SJCRH30 (cell line): ENCODE results near the gene CRIP1. TPM values are rescaled to one million over a fixed set of nuclear protein-coding genes. Genes with fewer than 3 reads are reported as not detected.

ENCODE experiments used
- DNase-seq, 2 experiments: peaks; one replicate each; pipeline ENCODE4 v3.0.0-alpha.2; 2015 to 2020
- H3K27ac ChIP-seq: fragments of 250-450 bp; sonication (Bioruptor Pico); 2 replicates; pipeline ENCODE4 v1.5.1; 2020; ENCODE audit warnings: mild to moderate bottlenecking, moderate library complexity
- H3K27me3 ChIP-seq: fragments of 250-450 bp; sonication (Bioruptor Pico); 2 replicates; pipeline ENCODE4 v1.5.1; 2020; ENCODE audit warnings: mild to moderate bottlenecking, moderate library complexity
- H3K36me3 ChIP-seq: fragments of 250-450 bp; sonication (Bioruptor Pico); 2 replicates; pipeline ENCODE4 v1.5.1; 2020; ENCODE audit warnings: mild to moderate bottlenecking, moderate library complexity
- H3K4me1 ChIP-seq: fragments of 250-450 bp; sonication (Bioruptor Pico); 2 replicates; pipeline ENCODE4 v1.5.1; 2020; ENCODE audit warnings: mild to moderate bottlenecking, moderate library complexity
- H3K4me3 ChIP-seq: fragments of 250-450 bp; sonication (Bioruptor Pico); 2 replicates; pipeline ENCODE4 v1.5.1; 2020; ENCODE audit warnings: mild to moderate bottlenecking, moderate library complexity
- H3K9me3 ChIP-seq: fragments of 250-450 bp; sonication (Bioruptor Pico); replicated peaks from 2 replicates; pipeline ENCODE4 v1.5.1; 2020; ENCODE audit warnings: mild to moderate bottlenecking, moderate library complexity
- total RNA-seq: library from RNA; depleted of rRNA; stranded (reverse); fragments of >200 nt; shearing (Covaris generic); gene quantifications from 2 replicates; pipeline ENCODE4 v1.2.3, GENCODE V29; 2014

The CRIP1 gene
- total RNA-seq, 1 experiment from 2014 or later, result 0.14 TPM

DNA sequence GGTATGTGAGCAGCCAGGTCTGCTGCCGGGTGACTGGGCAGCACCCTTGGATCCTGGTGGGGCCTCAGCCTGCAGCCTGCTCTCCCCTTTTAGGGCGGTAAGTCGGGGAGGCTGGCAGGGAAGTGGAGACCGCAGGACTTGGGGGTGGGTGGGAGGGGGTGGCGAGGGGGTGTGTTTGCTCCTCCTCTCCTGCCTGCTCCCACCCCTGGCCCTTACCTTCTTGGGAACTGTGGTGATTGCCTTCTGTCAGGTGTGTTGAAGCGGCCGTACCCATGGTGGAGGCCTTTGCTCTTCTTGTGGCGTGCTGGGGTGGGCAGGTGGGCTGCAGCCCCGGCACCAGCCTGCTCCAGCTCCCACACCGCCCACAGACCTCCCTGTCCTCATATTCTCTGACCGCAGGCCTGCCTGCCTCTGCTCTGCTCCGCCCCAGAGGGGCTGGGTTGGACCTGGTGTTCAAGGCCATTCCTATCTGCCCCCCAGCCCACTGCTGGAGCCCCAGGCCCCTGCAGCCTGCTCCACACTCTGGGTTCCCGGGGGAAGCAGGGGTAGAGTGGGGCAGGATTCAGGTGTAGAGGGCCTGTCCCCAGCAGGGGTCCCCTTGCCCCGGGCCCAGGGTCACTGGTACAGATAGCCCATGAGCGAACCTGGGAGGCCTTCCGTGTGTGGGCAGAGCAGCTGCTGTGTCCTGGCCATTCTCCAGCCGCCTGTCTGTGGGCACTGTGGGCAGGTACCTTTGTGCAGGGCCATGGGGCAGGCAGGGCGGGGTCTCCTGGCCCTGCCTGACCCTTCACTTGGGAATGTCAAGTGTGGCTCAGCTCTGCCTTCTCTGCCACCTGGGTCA is 9.5 kb downstream of the CRIP1 start:
- Histone ChIP-seq H3K4me3 (no peak overlapping the region), H3K36me3 (no peaks in the 10 kb centered on the region; the same call in 1 of the 2 replicates), H3K4me1 (peaks cover 29% of the 10 kb centered on the region), H3K27me3 (no peaks in the 10 kb centered on the region), H3K27ac (no peak overlapping the region), H3K9me3 (no peaks in the 10 kb centered on the region)
- DNase-seq, result peak in 1 of 2 experiments; percentile 11

- peak in 1 of 2 experiments; percentile 12 for DNase-seq
- H3K4me3 ChIP-seq, result no peak overlapping the region
- H3K27me3 ChIP-seq, result no peaks in the 10 kb centered on the region
- no peak overlapping the region for H3K27ac ChIP-seq
- H3K9me3 ChIP-seq, result no peaks in the 10 kb centered on the region
- no peaks in the 10 kb centered on the region; the same call in 1 of the 2 replicates for H3K36me3 ChIP-seq
- peaks cover 29% of the 10 kb centered on the region for H3K4me1 ChIP-seq
These were observed 10.3 kb downstream of the CRIP1 start for GRCh38 chr14:105496831-105497591.

- Histone ChIP-seq H3K36me3 (no peaks in the 10 kb centered on the region; the same call in 1 of the 2 replicates), H3K27ac (no peak overlapping the region; the same call in 1 of the 2 replicates), H3K9me3 (no peaks in the 10 kb centered on the region), H3K27me3 (no peaks in the 10 kb centered on the region), H3K4me1 (peaks cover 29% of the 10 kb centered on the region), H3K4me3 (no peak overlapping the region)
- DNase-seq, result peak; percentile 30 to 32
These were observed 11.2 kb downstream of the CRIP1 start for GRCh38 chr14:105497671-105498429.

DNA sequence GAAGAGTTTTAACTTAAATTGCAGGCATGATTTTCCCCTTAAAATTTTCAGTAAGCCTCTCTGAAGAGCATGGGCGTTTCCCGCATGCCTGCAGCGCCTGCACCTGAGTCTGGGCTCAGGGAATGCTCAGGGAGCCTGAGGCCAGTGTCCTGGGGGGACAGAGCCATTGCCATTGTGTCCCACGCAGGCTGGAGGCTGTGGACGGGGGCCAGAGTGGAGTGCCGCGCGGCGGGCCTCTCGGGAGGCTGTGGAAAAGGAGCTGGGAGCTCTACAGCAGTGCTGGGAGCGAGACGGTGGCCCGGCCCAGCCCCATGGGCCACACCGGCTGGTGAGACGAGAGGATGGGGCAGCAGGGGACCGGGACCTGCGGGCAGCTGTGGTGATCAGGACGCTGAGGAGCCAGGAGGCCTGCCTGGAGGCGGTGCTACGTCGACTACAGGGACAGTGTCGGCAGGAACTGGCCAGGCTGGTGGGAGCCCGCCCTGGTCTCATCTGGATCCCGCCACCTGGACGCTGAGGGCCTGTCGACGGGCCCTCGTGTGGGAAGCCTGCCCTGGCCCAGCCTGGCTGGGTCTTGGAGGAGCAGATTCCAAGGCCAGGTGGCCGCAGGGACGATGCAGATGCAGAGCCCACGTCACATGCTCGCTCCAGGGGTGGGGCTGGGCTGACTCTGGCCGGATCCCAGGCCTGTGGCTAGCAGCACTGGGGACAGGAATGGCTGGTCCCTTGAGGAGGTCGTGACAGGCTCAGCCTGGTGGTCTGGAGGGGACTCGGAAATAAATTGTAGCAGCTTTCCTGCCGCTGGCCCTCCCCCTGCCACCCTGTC is 12.0 kb downstream of the CRIP1 start:
- Histone ChIP-seq H3K4me1 (peaks cover 29% of the 10 kb centered on the region), H3K9me3 (no peaks in the 10 kb centered on the region), H3K27me3 (no peaks in the 10 kb centered on the region), H3K27ac (peak overlapping the region; percentile 68), H3K36me3 (no peaks in the 10 kb centered on the region), H3K4me3 (no peak overlapping the region)
- DNase-seq, result peak in 1 of 2 experiments; percentile 76

DNA sequence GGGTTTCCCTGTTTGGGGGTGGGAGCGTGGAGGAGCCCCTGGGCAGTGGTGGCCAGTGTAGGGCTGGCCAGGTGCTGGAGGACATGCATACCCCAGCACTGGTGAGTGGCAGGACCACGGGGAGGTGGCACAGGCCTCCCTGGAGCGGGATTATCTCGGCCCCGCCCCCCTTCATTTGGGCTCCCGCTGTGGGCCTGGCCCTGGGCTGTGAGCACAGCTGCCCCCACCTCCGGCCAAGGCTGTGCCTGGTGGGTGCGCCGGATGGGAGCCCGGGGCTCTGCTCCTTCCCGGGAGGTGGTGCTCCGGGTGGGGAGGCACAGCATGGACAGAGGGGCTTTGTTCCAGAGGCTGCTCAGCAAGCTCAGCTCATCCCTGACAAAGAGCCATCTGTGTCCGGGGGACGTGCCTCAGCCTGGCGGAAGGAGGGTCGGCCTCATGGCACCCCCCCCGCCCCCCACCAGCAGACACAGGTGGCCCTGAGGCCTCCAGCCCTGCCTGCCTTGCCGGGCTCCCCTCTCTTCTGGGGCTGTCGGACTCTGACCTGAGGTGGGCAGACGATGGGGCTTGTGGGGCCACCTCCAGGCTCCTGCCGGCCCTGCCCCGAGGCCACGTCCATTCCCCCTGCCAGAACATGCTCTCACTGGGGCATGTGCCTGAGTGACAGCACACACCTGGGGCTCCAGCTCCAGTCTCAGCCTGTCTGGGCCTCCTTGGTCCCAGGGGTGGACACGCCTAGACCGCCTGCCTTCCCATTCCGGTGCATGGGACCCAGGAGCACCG is 12.8 kb downstream of the CRIP1 start:
- H3K27me3 ChIP-seq, result no peaks in the 10 kb centered on the region
- no peaks in the 10 kb centered on the region for H3K9me3 ChIP-seq
- peak overlapping the region; percentile 68 for H3K27ac ChIP-seq
- H3K36me3 ChIP-seq, result no peaks in the 10 kb centered on the region
- H3K4me1 ChIP-seq, result peaks cover 29% of the 10 kb centered on the region
- DNase-seq, result peak; percentile 97 to 98
- H3K4me3 ChIP-seq, result no peak overlapping the region

- Histone ChIP-seq H3K27me3 (peaks cover 4% of the 10 kb centered on the region), H3K9me3 (no peaks in the 10 kb centered on the region), H3K4me1 (peaks cover 29% of the 10 kb centered on the region), H3K36me3 (no peaks in the 10 kb centered on the region), H3K4me3 (no peak overlapping the region), H3K27ac (peak overlapping the region; percentile 68)
- DNase-seq, result peak; percentile 8 to 22
These were observed 13.5 kb downstream of the CRIP1 start for GRCh38 chr14:105500036-105500725.

DNA sequence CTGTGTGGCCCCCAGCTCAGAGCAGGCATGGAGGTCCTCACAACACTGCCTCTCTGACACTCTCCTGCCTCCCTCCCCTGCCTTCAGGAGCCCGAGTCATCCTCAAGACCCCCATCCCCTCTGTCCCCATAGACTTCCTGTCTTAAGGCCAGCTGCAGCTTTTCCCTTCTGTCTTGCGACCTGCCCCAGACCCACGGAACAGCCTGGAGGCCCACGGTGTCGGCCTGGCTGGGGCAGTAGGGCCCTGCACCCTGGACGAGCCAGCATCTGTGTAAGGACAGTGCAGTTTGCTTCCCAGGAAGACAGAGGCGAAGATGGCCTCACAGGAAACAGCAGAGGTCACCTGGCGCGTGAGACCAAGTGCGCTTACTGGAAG is 14.0 kb downstream of the CRIP1 start:
- peaks cover 29% of the 10 kb centered on the region for H3K4me1 ChIP-seq
- no peaks in the 10 kb centered on the region for H3K36me3 ChIP-seq
- no peaks in the 10 kb centered on the region for H3K9me3 ChIP-seq
- DNase-seq, result no peak
- peaks cover 6% of the 10 kb centered on the region for H3K27me3 ChIP-seq
- H3K27ac ChIP-seq, result no peak overlapping the region
- H3K4me3 ChIP-seq, result no peak overlapping the region

DNA sequence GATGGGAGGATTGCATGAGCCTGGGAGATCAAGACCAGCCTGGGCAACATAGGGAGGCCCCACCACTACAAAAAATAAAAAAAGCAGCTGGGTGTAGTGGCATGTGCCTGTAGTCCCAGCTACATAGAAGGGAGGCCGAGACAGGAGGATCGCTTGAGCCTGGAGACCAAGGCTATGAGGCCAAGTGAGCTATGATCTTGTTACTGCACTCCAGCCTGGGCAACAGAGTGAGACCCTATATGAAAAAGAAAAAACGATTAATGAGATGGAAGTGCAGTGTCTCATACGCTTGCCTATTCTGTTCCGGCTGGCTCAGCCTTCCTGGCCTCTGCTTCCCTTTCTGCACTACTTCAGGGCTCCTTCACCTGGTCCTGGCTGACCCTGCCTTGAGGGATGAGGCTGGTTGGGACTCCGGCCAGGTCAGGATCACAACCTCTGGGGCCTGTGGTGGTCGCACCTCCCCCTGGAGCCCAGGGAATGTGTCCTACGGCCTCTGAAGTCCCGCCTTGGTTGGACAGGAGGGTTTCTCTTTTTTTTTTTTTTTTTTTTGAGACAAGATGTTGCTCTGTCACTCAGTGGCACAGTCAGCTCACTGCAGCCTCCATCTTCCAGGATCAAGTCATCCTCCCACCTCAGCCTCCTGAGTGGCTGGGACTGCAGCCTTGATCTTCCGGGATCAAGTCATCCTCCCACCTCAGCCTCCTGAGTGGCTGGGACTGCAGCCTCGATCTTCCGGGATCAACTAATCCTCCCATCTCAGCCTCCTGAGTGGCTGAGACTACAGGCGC is 15.0 kb downstream of the CRIP1 start:
- DNase-seq, result no peak

GRCh38 chr14:105502446-105503295 is 16.0 kb downstream of the CRIP1 start:
- Histone ChIP-seq H3K27ac (no peak overlapping the region), H3K9me3 (no peaks in the 10 kb centered on the region), H3K4me1 (peaks cover 28% of the 10 kb centered on the region), H3K36me3 (no peaks in the 10 kb centered on the region), H3K27me3 (peaks cover 9% of the 10 kb centered on the region), H3K4me3 (no peak overlapping the region)
- no peak for DNase-seq

More for the DNA sequence above, 15.0 kb downstream of the CRIP1 start:
- H3K4me1 ChIP-seq, result peaks cover 29% of the 10 kb centered on the region
- H3K27ac ChIP-seq, result no peak overlapping the region
- H3K4me3 ChIP-seq, result no peak overlapping the region
- H3K9me3 ChIP-seq, result no peaks in the 10 kb centered on the region
- no peaks in the 10 kb centered on the region for H3K36me3 ChIP-seq
- peaks cover 6% of the 10 kb centered on the region for H3K27me3 ChIP-seq

- DNase-seq, result no peak
- Histone ChIP-seq H3K4me3 (no peak overlapping the region), H3K9me3 (no peaks in the 10 kb centered on the region), H3K36me3 (no peaks in the 10 kb centered on the region), H3K4me1 (peaks cover 22% of the 10 kb centered on the region), H3K27me3 (peaks cover 9% of the 10 kb centered on the region), H3K27ac (no peak overlapping the region)
These were observed 16.6 kb downstream of the CRIP1 start for GRCh38 chr14:105503296-105503640.

DNA sequence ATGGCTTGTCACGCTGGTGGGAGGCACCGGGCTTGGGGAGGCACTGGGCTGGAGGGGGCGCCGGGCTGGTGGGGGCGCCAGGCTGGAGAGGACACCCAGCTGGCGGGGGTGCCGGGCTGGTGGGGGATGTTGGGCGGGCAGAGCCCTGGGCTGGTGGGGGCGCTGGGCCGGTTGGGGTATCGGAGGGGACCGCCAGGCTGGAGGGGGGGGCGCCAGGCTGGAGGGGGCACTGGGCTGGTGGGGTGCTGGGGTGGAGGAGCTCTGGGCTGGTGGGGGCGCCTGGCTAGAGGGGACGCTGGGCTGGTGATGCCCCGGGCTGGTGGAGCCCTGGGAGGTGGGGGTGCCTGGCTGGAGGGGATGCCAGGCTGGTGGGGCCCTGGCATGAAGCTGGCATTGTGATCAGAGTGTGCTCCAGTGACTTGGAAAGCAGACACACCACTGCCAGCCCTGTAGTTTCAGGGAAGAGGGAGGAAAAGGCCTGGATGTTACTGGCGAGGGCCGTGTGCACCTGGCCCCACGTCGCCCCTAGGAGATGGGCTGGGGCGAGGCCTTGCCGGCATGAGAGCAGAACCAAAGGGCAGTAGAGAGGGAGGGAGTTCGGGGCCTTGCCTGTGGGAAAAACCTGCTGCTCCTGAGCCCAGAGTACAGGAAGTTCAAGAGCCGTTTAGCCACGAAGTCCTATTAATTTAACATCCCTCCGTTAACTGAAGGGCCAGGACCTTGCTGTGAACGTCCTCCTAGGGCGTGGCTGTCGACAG is 17.4 kb downstream of the CRIP1 start:
- no peak overlapping the region for H3K27ac ChIP-seq
- peak in 1 of 2 experiments; percentile 30 for DNase-seq
- H3K4me3 ChIP-seq, result no peak overlapping the region
- no peaks in the 10 kb centered on the region for H3K9me3 ChIP-seq
- peaks cover 14% of the 10 kb centered on the region for H3K4me1 ChIP-seq
- no peaks in the 10 kb centered on the region for H3K36me3 ChIP-seq
- peaks cover 9% of the 10 kb centered on the region for H3K27me3 ChIP-seq
